HepG2 (cell line): Measurements from ENCODE around the gene ATOH8. TPM values are rescaled to one million over a fixed set of nuclear protein-coding genes. Genes with fewer than 3 reads are reported as not detected.

Experiments used
- ASH2L ChIP-seq: fragments of 300-600, 200-600 bp; sonication (generic); IDR thresholded peaks from 2 replicates; pipeline ENCODE4 v1.7.0; 2017; ENCODE audit warnings: low read depth, mild to moderate bottlenecking, moderate library complexity, mixed read lengths, low read length; ENCODE audit not compliant: insufficient read length
- CBX1 ChIP-seq: IDR thresholded peaks from one replicate; pipeline ENCODE4 v1.6.1; 2016; ENCODE audit warnings: antibody characterized with exemption, low read depth
- DMTF1 ChIP-seq: sonication (generic); formaldehyde crosslinking; IDR thresholded peaks from 2 replicates; pipeline ENCODE4 v1.4.0; 2020; ENCODE audit warnings: mild to moderate bottlenecking, missing genetic modification reagents
- HNF1B ChIP-seq: sonication (generic); formaldehyde crosslinking; IDR thresholded peaks from 2 replicates; pipeline ENCODE4 v1.5.1; 2020; ENCODE audit warnings: mild to moderate bottlenecking, moderate library complexity, missing genetic modification reagents
- HOXA5 ChIP-seq: sonication (generic); formaldehyde crosslinking; IDR thresholded peaks from 2 replicates; pipeline ENCODE4 v1.4.0; 2020; ENCODE audit warnings: missing genetic modification reagents
- JARID2 ChIP-seq: sonication (generic); formaldehyde crosslinking; IDR thresholded peaks from 2 replicates; pipeline ENCODE4 v1.8.1; 2023; ENCODE audit warnings: missing genetic modification reagents, inconsistent platforms; ENCODE audit not compliant: insufficient replicate concordance
- KLF16 ChIP-seq, 2 experiments: sonication (generic) in 1 of 2; formaldehyde crosslinking in 1 of 2; IDR thresholded peaks; 2 replicates each; pipeline versions ENCODE4 v1.6.1 to v1.8.0; 2016 to 2023; ENCODE audit warnings: missing genetic modification reagents in 2 of 2, missing compliant biosample characterization in 1 of 2
- POLR2AphosphoS5 ChIP-seq: IDR thresholded peaks from 2 replicates; pipeline ENCODE4 v1.6.1; 2012; ENCODE audit warnings: low read depth, low read length
- RXRB ChIP-seq: IDR thresholded peaks from 2 replicates; pipeline ENCODE4 v1.6.1; 2016; ENCODE audit warnings: borderline replicate concordance, missing genetic modification reagents, missing compliant biosample characterization
- TFDP1 ChIP-seq: IDR thresholded peaks from 2 replicates; pipeline ENCODE4 v1.6.1; 2016; ENCODE audit warnings: missing compliant biosample characterization, missing genetic modification reagents, borderline replicate concordance
- TMF1 ChIP-seq: sonication (generic); formaldehyde crosslinking; IDR thresholded peaks from 2 replicates; pipeline ENCODE4 v1.8.1; 2022; ENCODE audit warnings: low read depth, missing genetic modification reagents
- XRCC5 ChIP-seq: fragments of 200-400 bp; formaldehyde crosslinking; optimal IDR thresholded peaks from 2 replicates; pipeline ENCODE3; 2017; ENCODE audit warnings: mild to moderate bottlenecking, low read length
- ZBTB10 ChIP-seq: sonication (generic); formaldehyde crosslinking; IDR thresholded peaks from 2 replicates; pipeline ENCODE4 v1.4.0; 2020; ENCODE audit warnings: missing genetic modification reagents, borderline replicate concordance
- ZNF430 ChIP-seq: sonication (generic); formaldehyde crosslinking; IDR thresholded peaks from 2 replicates; pipeline ENCODE4 v1.9.0; 2021; ENCODE audit warnings: mild to moderate bottlenecking, missing genetic modification reagents
- ZNF644 ChIP-seq: IDR thresholded peaks from 2 replicates; pipeline ENCODE4 v1.6.1; 2016; ENCODE audit warnings: low read depth
- ZNF768 ChIP-seq: sonication (generic); formaldehyde crosslinking; IDR thresholded peaks from 2 replicates; pipeline ENCODE4 v1.4.0; 2020; ENCODE audit warnings: missing genetic modification reagents
- ZNF788 ChIP-seq: sonication (generic); formaldehyde crosslinking; IDR thresholded peaks from 2 replicates; pipeline ENCODE4 v1.5.0; 2020; ENCODE audit warnings: mild to moderate bottlenecking, missing genetic modification reagents, borderline replicate concordance
- ZNF800 ChIP-seq: sonication (generic); formaldehyde crosslinking; IDR thresholded peaks from 2 replicates; pipeline ENCODE4 v1.4.0; 2020; ENCODE audit warnings: missing genetic modification reagents
- polyA plus RNA-seq, 8 experiments: library from polyadenylated mRNA; depleted of rRNA in 3 of 8; stranded (reverse) in 7 of 8; unstranded in 1 of 8; fragments of >200 nt; fragmentation: Illumina TruSeq in 4 of 8; extraction: Trizol in 4 of 8; gene quantifications; 2 replicates each; pipeline versions ENCODE4 v1.2.1 to v1.2.3, GENCODE V29; 2011 to 2016; ENCODE audit warnings: low read depth in 4 of 8, missing spikeins in 1 of 8, mixed read lengths in 1 of 8; ENCODE audit not compliant: insufficient read depth in 1 of 8
- total RNA-seq, 5 experiments: library from RNA; depleted of rRNA; stranded (reverse); fragments of >200 nt; fragmentation: Illumina TruSeq; extraction: Trizol; gene quantifications; 2 replicates each; pipeline ENCODE4 v1.2.3, GENCODE V29; 2016; ENCODE audit warnings: low read depth in 1 of 5

Gene ATOH8
- total and polyA plus RNA-seq, 2 of the 13 experiments (the other 11 are each of a cell fraction or from before 2014, with no cell fraction given), result 0.13 to 0.61 TPM

- TF ChIP-seq ZNF644 (CRISPR knock-in tag) (no peak), HOXA5 (peak; percentile 64; the same call in 1 of the 2 replicates), TMF1 (CRISPR knock-in tag) (no peak), DMTF1 (CRISPR knock-in tag) (no peak), HNF1B (peak; percentile 46; the same call in 1 of the 2 replicates), ZNF800 (CRISPR knock-in tag) (peak; percentile 29; the same call in 1 of the 2 replicates), ZBTB10 (CRISPR knock-in tag) (no peak), POLR2AphosphoS5 (no peak), ZNF768 (peak; percentile 58; the same call in 1 of the 2 replicates), ZNF788 (CRISPR knock-in tag) (peak; percentile 43; the same call in 1 of the 2 replicates), RXRB (peak; percentile 30; the same call in 1 of the 2 replicates), KLF16 (CRISPR knock-in tag; IDR thresholded peaks at IDR 0.05) (peak in 1 of 2 experiments; percentile 60; a peak in 1 of 4 replicates), TFDP1 (CRISPR knock-in tag) (peak; percentile 23; the same call in 1 of the 2 replicates), JARID2 (peak; percentile 55), XRCC5 (peak; percentile 85), ZNF430 (CRISPR knock-in tag) (no peak), CBX1 (no peak), ASH2L (no peak)
Measured at GRCh38 chr2:85728883-85729824, 24.6 kb upstream of the ATOH8 start (continued).
